GM18498 (cell line): Measurements from ENCODE around the gene SLC16A3.

Experiments used
- ATAC-seq: cut with Tn5 transposase; IDR thresholded peaks from one replicate; pipeline ENCODE4 v1.9.1; 2021; ENCODE audit warnings: mild to moderate bottlenecking, moderate library complexity; ENCODE audit not compliant: unreplicated experiment

SLC16A3 gene

DNA sequence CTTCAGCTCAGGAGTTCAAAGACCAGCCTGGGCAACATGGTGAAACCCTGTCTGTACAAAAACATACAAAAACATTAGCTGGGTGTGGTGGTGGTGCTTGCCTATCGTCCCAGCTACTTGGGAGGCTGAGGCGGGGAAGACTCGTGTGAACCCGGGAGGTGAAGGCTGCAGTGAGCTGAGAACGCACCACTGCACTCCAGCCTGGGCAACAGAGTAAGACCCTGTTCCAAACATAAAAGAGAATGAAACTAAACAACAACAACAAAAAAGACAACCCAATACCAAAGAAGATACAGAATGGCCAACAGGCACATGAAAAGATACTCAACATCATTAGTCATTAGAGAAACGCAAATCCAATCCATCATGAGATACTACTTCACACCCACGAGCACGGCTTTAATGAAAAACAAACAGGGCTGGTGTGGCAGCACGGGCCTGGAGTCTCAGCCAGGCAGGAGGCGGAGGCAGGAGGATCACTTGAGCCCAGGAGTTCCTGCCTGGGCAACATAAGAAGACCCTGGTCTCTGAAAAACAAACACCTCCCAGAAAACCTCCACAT, 7.4 kb upstream of the SLC16A3 start:
- no peak for ATAC-seq

DNA sequence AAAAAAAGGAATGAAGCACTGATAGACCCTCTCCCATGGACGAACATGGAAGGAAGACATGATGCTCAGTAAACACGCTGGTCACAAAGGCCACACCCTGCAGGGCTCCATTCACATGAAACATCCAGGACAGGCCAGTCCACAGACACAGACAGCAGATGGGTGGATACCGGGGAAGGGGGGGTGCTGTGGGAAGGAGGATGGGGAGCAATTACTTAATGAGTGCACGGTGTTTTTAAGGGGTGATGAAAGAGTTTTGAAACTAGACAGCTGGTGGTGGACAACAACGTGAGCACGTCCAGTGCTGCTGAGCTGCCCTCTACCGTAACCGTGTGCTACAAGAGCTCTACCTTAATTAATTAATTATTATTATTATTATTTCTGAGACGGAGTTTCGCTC, 6.0 kb upstream of the SLC16A3 start:
- no peak for ATAC-seq

DNA sequence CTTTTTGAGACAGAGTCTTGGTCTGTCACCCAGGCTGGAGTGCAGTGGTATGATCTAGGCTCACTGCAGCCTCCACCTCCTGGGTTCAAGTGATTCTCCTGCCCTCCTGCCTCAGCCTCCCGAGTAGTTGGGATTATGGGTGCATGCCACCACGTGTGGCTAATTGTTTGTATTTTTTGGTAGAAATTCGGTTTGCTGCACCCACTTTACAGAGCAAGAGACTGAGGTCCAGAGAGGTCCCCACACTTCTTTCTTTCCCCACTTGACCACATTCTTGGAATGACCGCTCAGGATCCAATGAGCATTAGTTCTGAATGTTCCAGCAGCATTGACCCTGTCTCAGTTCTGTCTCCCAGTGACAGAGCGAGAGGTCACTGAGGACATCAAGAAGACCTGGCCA, 5.3 kb upstream of the SLC16A3 start:
- no peak for ATAC-seq

DNA sequence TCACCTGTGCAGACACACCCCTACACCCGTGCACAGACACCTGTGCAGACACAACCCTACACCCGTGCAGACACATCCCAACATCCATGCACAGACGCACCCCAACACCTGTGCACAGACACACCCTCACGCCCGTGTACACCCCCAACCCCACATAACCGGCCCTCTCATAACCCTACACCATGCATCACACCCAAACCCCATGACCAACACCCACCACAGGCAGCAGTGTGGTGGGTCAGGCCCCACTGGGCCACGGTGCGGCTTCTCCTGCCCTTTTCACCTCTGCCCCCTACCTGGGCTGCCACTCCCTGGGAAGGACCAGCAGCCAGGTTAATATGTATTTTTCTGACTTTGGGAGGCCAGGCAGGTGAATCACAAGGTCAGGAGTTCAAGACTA, 4.2 kb upstream of the SLC16A3 start:
- ATAC-seq = no peak

DNA sequence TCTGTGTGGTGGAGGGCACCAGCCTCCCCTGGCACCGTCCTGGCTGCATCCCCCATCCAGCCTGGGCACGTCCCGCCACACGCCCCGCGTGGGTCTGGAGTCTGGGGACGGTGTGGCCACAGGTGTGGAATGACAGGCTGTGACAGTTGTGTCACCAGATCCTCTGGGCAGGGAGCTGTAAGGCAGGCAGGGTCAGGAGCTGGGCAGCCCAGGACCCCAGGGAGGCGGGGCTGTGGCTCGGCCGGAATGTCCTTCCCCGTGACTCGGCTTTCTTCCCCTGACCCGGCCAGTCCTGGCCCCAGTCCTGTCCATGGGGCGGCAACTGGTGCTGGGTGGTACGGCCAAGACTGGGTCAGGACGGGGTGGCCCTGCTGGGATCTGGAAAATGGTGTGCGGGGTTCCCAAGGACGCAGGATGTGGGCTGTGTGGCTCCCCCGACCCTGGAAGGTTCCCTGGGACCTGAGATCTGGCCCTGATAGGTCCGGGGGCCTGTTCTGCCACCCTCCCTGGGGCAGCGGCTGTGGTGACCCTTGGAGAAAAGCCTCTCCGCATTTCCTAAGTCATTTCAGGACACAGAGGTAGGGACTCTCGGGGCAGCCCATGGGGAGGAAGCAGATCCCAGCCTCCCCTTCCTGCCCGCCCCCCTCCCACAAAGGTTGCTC, 3.3 kb upstream of the SLC16A3 start:
- no peak for ATAC-seq

DNA sequence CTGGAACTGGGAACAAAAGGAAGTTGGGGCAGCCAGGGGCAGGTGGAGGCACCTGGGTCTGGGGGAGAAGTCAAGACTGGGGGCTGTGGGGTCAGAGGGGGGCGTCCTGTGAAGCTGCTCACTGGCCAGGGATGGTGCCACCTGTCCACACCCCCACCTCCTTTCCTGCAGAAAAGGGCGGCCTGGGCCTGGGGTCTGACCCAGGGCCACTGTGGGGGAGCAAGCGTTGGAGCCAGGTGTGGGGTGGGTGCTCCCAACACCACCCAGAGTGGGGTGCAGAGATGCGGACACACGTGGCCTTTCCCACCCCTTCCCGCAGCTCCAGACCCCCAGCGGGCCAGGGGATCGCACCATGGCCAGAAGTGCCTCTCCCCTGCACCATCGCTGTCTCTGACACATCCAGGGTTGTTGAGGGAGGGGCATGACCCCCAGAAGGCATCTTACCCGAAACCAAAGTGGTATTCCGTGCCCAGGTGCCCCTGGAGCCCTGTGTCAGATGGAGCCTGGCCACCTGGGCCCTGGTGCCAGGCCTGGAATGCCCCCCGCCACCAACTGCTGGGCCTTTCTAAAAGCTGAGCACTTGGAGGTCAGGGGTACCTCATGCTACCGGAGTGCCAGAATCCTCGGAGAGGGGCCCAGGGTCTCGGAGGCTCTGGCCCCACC, 2.6 kb upstream of the SLC16A3 start:
- ATAC-seq = no peak

DNA sequence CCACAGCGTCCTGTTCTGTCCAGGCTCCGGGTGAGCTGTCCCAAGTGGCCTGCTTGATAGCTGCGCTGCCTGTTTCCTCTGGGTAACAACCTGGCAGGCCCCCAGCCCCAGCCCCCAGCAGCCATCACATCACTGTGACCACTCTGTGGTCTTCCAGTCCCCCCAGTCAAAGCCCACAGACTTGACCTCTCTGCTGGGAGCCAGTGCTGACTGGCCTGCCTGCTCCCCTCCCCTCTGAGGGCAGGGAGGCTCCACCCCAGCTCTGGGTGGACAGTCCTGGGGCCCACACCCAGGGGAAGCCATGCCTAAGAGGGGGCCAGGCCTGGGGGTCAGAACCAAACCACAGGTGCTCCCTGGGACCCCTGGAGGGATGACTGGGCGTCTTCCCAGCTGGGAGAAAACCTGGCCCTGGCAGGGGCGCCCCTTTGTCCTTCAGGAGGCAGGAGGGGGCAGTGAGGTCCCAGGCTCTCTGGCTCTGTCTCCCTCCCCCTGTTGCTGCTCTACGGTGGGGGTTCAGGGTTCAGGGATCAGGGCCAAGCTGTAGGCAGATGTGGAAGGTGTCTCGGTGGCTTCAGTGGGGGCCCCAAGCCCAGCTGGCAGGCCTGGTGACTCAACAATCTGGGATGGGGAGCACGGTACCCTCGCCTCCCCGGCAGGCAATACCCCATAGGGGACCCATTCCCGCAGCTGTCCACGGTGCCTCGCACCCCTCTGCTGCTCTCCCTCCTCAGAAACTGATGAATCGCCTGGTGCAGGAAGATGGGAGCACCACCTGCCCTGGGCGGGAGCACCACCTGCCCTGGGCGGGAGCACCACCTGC, 1.8 kb upstream of the SLC16A3 start:
- no peak for ATAC-seq

DNA sequence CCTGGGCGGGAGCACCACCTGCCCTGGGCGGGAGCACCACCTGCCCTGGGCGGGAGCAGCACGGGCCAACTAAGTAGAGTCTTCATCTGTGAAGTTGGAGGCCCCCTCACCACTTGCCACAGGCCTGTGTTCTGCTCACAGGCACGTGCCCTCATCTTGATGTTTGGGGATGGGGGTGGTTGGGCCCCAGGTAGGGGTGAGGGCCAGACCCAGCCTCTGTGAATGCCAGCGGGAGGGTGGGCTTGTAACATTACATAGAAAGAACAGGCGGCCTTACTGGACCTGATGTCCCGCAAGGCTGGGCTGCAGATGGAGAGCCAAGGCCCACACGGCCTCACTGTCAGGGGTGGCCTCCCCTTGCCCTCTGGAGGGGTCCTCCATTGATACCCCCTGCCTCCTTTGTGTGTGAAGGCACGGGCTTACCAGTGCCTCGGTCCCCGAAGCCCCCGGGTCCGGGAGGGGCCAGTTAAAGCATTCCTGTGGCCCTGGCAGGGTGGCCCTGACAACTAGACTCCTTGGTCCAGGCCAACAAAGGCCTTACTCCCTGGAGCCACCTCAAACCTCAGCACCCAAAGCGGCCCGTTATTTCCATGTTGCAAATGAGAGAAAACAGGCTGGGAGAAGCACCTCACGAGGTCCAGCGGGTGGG, 1.1 kb upstream of the SLC16A3 start:
- no peak for ATAC-seq

DNA sequence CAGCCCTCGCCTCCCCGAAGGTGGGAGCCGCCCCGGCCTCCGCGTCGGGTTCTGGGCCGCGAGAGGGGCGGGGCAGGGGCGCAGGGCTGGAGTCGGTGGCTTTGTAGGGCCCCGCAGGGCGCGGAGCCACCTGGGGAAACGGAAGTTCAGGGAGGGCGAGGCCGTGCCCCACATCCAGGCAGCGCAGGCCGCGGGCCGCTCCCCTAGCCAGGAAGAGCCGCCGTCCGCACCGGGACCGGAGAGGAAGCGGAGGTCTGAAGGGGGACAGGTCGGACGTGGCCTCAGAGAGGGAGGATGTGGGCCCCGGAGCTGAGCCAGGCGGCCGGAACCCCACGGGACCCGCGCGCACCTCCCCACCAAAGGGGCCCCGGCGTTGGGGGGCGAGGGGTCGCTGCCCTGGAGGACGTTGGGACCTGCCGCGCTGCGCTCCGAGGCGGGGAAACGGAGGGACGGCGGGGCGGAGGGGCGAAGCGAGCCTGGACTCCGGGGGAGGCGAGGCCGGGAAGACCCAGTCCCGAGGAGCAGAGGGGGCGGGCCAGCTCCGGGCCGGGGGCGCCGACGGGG, 482 bp upstream of the SLC16A3 start:
- peak; percentile 18 for ATAC-seq

DNA sequence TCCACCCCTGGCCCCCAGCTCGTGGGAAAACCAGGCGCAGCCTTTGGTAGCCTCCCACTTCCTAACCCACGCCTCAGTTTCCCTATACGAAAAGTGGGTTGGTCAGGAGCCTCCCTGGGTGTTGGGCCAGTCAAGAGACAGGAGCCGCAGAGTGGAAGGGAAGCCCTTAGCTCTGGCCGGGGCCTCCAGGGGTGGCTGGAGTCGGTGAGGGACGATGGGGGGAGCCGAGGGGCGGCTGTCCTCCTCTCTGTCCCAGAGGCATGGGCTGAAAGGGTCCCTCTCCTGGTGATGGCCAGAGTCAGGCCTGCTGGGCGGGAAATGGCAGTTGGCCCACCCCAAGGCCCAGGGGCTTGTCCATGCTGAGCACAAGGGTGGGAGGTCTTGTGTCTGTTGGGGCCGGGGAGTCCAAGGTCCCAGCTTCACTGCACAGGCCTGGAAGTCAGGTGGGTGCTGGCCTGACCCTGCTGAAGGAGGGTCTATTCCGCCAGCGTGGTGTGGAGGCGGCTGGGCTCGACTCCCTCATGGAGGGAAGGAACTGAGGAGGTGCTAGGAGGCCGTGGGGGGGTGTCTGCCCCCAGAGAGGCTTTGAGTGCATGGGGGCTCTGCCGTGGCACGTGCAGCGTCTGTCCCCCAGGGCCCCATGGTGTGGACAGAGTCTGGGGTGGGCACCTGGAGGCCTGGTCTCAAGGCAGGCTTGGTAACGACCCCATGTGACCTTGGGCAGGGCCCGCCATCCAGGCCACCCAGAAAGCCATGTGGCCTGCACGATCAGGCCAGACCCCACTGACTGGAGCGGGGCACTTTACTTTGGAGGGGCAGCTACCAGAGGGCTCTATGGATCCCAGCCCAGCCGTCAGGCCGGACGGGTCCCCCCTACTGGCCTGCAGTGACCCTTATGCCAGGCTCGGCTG, 1.1 kb downstream of the SLC16A3 start:
- no peak for ATAC-seq

DNA sequence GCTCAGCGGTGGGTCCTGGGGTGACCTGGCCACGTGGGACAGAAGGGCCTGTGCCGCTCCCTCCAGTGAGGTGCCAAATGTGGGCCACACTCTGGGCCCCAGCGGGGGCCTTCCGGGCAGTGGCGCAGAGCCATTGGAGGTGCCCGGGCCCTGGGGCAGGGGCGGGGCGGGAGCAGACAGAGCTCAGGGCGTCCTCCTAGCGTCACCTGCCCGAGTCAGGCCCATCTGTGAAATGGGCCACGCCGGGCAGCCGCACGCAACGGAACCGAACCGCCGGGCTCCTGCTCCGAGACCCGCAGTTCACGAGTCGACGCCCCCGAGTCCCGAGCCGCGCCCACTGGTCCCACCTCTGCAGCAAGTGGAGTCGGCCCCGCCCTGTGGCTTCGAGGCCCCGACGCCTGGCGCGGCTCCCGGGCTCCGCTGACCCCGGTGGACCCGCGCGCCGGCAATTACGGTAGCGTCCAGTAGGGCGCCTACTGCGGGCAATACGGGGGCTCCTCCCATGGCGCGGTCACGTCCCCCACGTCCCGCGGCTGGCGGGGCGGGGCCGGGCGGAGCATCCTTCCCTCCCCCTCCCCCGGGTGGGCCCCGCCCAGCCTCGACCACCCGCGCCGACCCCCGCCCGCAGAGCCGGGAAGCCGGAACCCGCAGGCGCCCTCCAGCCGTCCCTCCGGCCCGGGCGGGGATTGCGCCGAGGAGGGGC, 1.9 kb downstream of the SLC16A3 start:
- peak; percentile 46 for ATAC-seq

DNA sequence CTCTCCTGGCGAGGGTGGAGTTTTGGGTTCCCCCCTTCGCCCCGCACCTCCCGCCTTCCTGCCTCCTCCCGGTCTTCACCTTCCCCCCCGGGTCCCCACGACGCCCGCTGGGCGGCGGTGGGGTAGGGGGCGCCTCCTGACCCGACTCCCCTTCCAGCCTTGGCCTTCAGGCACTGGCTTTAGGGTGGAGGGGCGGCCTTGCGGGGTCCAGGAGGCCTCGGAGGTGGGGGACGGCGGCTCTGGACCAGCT, 2.4 kb downstream of the SLC16A3 start:
- ATAC-seq = peak; percentile 2

DNA sequence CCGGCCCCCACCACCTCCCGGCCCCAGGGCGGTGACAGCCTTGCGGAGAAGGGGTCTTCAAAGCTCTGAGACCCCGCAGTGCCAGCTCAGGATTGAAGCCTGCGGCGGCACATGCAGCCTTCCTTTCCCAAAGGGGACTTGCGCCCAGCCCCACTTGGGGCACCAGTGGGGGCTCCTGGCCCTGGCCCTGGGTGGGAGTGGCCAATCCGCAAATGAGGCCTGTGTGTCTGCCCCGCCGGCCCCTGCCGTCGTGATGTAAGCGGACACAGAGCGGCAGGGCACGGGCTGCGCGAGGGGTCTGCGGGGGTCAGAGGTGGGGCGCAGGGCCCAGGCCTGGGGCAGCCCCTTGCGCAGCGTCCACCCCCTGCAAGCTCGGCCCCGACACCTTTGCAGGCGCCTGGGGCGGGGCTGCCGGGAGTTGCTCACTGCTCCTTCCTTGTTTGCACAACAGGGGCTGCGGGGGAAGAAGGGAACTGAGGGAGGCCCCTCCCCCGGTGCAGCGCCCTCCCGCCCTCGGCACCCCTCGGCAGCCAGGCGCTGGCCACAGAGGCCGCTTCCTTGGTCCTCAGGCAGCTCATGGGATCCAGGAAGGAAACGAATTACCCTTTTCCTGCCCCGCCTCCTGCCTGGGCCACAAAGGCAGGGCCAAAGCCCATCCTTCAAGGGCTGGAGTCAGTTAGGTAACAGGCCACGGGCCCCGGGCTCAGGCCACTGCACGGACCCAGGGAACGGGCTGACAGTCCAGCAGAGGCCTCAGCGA, 2.9 kb downstream of the SLC16A3 start:
- no peak for ATAC-seq

DNA sequence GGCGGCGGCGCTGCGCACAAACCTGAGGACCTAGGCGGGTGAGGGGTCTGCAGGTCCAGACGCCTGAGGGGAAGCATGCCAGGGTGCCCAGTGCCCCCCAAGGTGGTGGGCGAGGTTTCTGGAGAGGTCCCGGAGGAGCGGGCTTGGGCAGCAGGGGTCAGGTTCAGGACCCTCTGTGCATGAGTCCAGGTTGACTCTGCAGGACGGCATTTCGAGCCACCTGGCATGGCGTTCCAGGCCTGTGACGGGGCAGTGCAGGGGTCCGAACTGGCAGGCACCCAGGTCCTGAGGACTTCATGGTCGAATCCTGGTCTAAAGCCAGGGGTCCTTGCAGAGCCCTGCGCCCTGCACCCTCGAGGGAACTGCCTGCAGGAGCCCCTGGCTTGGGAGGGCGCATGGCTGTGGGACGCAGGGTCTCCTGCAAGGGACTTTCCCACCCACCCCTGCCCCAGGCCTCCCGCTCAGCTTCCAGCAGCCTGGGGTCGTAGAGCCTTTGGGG, 3.5 kb downstream of the SLC16A3 start:
- no peak for ATAC-seq

DNA sequence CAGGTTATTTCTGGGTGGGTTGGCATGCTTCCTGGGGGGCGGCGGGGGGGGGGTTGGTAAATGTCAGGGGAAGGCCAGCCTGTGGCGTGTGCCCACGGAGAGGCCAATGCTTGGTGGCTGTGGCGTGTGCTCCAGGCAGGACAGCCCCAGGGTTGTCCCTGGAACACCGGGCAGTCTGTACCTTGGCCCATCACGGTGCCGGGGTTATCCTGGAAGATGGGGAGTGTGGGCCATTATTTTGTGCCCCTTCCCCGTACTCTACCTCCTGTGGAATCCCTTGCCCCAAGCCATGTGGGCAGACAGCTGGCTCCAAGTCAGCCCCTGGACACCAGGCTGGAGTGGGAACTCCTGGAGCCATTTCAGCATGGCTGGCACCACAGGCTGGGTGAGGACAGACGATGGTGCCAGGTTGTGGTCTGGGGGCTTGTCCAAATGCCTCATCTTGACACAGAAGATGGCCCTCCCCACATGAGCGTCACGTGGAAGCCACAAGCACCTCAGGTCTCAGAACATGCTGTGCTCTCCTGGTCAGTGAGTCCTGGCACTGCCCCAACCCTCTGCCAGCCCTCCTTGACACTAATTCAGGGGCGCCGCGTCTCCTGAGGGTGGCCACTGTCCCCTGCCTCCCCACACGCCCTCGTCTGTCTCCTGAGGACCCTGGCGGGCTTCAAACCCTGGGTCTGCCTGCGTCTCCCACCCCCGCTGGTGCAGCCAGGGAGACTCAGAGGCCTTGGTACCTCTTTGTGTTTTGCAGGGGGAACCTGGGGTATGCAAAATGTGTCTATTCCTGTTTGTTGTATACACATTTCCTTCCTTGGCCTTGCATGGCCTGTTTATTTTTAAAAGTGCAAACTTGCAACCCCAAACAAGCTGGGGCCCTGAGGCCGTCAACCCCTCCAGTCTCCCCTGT, 4.3 kb downstream of the SLC16A3 start:
- no peak for ATAC-seq

DNA sequence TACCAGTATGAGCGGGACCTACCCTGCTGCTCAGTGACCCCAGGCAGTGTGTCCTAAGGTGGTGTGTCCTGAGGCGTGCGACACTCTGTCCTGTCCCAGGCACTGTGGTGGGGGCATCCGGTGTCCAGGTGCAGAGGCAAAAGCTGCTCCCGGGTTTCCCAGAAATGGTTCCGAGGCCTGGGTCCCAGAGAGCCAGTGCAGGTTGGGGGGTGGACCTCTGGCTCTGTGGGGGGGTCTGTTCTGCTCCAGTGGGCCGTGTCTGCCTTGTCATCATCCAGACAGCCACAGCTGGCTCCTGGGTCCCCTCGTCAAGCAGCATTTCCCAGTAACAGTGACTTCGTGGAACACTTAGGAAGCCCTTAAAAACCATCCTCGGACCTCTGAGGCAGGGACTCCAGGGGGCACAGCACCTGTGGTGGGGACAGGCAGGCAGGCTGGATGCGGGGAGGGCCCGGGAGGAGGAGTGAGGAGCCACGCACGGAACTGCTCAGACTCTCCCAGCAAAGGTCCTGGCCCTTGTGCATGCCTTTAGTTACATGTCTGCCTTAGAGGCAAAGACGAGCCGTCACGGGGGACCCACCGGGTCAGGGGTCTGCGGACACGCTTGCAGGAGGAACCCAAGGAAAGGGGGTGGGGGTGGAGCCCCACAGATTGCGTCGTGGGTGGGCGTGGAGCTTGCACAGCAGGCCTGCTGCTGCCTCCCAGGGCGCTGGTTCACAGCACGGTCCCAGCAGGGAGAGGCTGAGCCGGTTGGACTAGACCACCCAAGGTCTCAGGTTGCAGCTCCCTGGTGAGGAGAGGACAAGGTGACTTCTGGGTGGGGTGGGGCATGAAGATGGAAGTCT, 5.6 kb downstream of the SLC16A3 start:
- no peak for ATAC-seq
